ENCODE results near the gene PCDHGA8.

- TF ChIP-seq CTCF (IDR thresholded peaks at IDR 0.05) (no peak), POLR2A (IDR thresholded peaks at IDR 0.05) (no peak), EP300 (IDR thresholded peaks at IDR 0.05) (no peak)
Observed at GRCh38 chr5:141422742-141423291, 30.4 kb downstream of the PCDHGA8 start.

All from suprapubic skin (tissue), 3 donors.